Endothelial cell of umbilical vein (primary cell): ENCODE results near the gene JPH3. TPM values are rescaled to one million over a fixed set of nuclear protein-coding genes. Genes with fewer than 3 reads are reported as not detected.

Experiments used
- BruUV-seq: library from RNA; stranded (reverse); fragments of 400-500 nt; replicated peaks from 2 replicates; lab custom pipeline; 2021; lab: Mats Ljungman, UMichigan
- CTCF ChIA-PET: fragments of 300-600, 350-600 bp; sonication (Branson Sonifier 250); formaldehyde crosslinking; loops from one replicate; lab custom pipeline; 2021; ENCODE audit warnings: antibody characterized with exemption, inconsistent platforms; lab: Charles Lee
- POLR2A ChIA-PET: fragments of 300-600, 350-600 bp; sonication (Branson Sonifier 250); formaldehyde crosslinking; loops from one replicate; lab custom pipeline; 2021; ENCODE audit warnings: antibody characterized with exemption, inconsistent platforms; lab: Charles Lee
- DNase-seq: peaks from one replicate; pipeline ENCODE4 v3.0.0-alpha.2; 2011; ENCODE audit warnings: low read depth, low spot score
- FAIRE-seq: peaks from 2 replicates; lab custom pipeline; 2011; peaks lifted over from hg19 to GRCh38; lab: Jason Lieb, UNC
- H2AFZ ChIP-seq: 2 replicates; pipeline ENCODE4 v1.6.0; 2012; ENCODE audit warnings: low read depth, low read length, control low read depth, inconsistent platforms
- H3K27ac ChIP-seq: 2 replicates; pipeline ENCODE4 v1.5.1; 2011; ENCODE audit warnings: low read depth, mild to moderate bottlenecking, control low read depth, low read length, moderate library complexity; ENCODE audit not compliant: insufficient read depth
- H3K27me3 ChIP-seq, 2 experiments: 2 replicates each; pipeline versions ENCODE4 v1.6.0 to v1.6.1; 2011; ENCODE audit warnings: low read length in 2 of 2, mixed read lengths in 1 of 2; ENCODE audit not compliant: control insufficient read depth in 2 of 2, insufficient read depth in 2 of 2
- H3K36me3 ChIP-seq, 2 experiments: 2 replicates in 1 of 2; 3 replicates in 1 of 2; pipeline ENCODE4 v1.5.1; 2011; ENCODE audit warnings: low read length in 2 of 2, mild to moderate bottlenecking in 1 of 2, moderate library complexity in 1 of 2; ENCODE audit not compliant: control insufficient read depth in 2 of 2, insufficient read depth in 2 of 2; ENCODE audit errors: extremely low read depth in 1 of 2
- H3K4me1 ChIP-seq: 3 replicates; pipeline ENCODE4 v1.5.1; 2011; ENCODE audit warnings: mild to moderate bottlenecking, low read length; ENCODE audit not compliant: control insufficient read depth, insufficient read depth; ENCODE audit errors: extremely low read depth
- H3K4me2 ChIP-seq: 2 replicates; pipeline ENCODE4 v1.6.1; 2011; ENCODE audit warnings: low read length, control low read depth, mixed read lengths; ENCODE audit not compliant: insufficient read depth
- H3K4me3 ChIP-seq, 3 experiments: fragments of 200-600 bp in 1 of 3; sonication (generic), shearing (Covaris generic) in 1 of 3; replicated peaks in 1 of 3; 2 replicates each; pipeline ENCODE4 v1.5.1; 2011 to 2016; ENCODE audit warnings: control low read depth in 3 of 3, low read length in 3 of 3, mild to moderate bottlenecking in 2 of 3, inconsistent platforms in 1 of 3, low read depth in 1 of 3, moderate library complexity in 1 of 3; ENCODE audit not compliant: insufficient read depth in 1 of 3
- H3K79me2 ChIP-seq: 2 replicates; pipeline ENCODE4 v1.6.0; 2012; ENCODE audit warnings: low read length, inconsistent platforms; ENCODE audit not compliant: control insufficient read depth, insufficient read depth
- H3K9ac ChIP-seq: replicated peaks from 2 replicates; pipeline ENCODE3; 2011; ENCODE audit warnings: low read length, control low read depth; ENCODE audit not compliant: insufficient read depth; ENCODE audit errors: extremely low read depth
- H3K9me1 ChIP-seq: replicated peaks from 3 replicates; pipeline ENCODE4 v1.6.0; 2011; ENCODE audit warnings: mild to moderate bottlenecking, low read length; ENCODE audit not compliant: control insufficient read depth, insufficient read depth; ENCODE audit errors: extremely low read depth
- H3K9me3 ChIP-seq: replicated peaks from 2 replicates; pipeline ENCODE4 v1.5.1; 2012; ENCODE audit warnings: low read length, inconsistent platforms; ENCODE audit not compliant: control insufficient read depth, insufficient read depth
- H4K20me1 ChIP-seq: replicated peaks from 2 replicates; pipeline ENCODE3; 2011; ENCODE audit warnings: mild to moderate bottlenecking, low read length; ENCODE audit not compliant: control insufficient read depth, insufficient read depth; ENCODE audit errors: extremely low read depth
- EZH2 ChIP-seq: IDR thresholded peaks from 2 replicates; pipeline ENCODE4 v1.6.1; 2012; ENCODE audit warnings: borderline replicate concordance, low read depth, mild to moderate bottlenecking, moderate library complexity, low read length, inconsistent platforms; ENCODE audit not compliant: severe bottlenecking
- FOS ChIP-seq: IDR thresholded peaks from 2 replicates; pipeline ENCODE4 v1.6.1; 2011; ENCODE audit warnings: mild to moderate bottlenecking, low read length, moderate library complexity, borderline replicate concordance; ENCODE audit not compliant: insufficient read depth
- GATA2 ChIP-seq: IDR thresholded peaks from 2 replicates; pipeline ENCODE4 v1.7.0; 2011; ENCODE audit warnings: low read depth, mild to moderate bottlenecking, moderate library complexity, mixed read lengths, low read length; ENCODE audit not compliant: insufficient read length, insufficient read depth
- JUN ChIP-seq: IDR thresholded peaks from 2 replicates; pipeline ENCODE4 v1.6.1; 2011; ENCODE audit warnings: borderline replicate concordance, low read depth; ENCODE audit not compliant: insufficient read length, insufficient read depth
- MYC ChIP-seq: IDR thresholded peaks from one replicate; pipeline ENCODE4 v1.6.1; 2011; ENCODE audit warnings: mild to moderate bottlenecking, low read depth, low read length
- POLR2A ChIP-seq: IDR thresholded peaks from 2 replicates; pipeline ENCODE4 v1.6.1; 2012; ENCODE audit warnings: low read depth, mild to moderate bottlenecking, control low read depth, low read length
- POLR2AphosphoS5 ChIP-seq: IDR thresholded peaks from 2 replicates; pipeline ENCODE4 v1.6.1; 2012; ENCODE audit warnings: low read depth, mild to moderate bottlenecking, control low read depth, low read length, moderate library complexity; ENCODE audit not compliant: insufficient read depth
- dilution Hi-C: fragments of 300-500 bp; cut with MboI; formaldehyde crosslinking; loops from one replicate; pipeline ENCODE4 v1.15.0; 2019; ENCODE audit warnings: low sequenced_read_pairs; ENCODE audit not compliant: extremely low pct_ligation_motif_present
- intact Hi-C: fragments of 100-400 bp; cut with micrococcal nuclease; formaldehyde crosslinking; loops from one replicate; pipeline ENCODE4 v1.10.0; 2022
- polyA plus RNA-seq, 4 experiments: library from polyadenylated mRNA; depleted of rRNA in 3 of 4; stranded (reverse) in 3 of 4; unstranded in 1 of 4; fragments of >200 nt; gene quantifications; 2 replicates each; pipeline versions ENCODE4 v1.2.1 to v1.2.3, GENCODE V29; 2011 to 2012; ENCODE audit warnings: missing spikeins in 1 of 4
- total RNA-seq: library from RNA; stranded (reverse); gene quantifications from 2 replicates; pipeline ENCODE4 v1.2.3, GENCODE V29; 2021
- TF ChIP-seq, protein P1 (sequence below), 2 donors: IDR thresholded peaks; 1 replicate in 1 of 2; 2 replicates in 1 of 2; pipeline ENCODE4 v1.5.1; 2011; ENCODE audit warnings: low read length in 2 of 2, mild to moderate bottlenecking in 2 of 2, moderate library complexity in 2 of 2, control low read depth in 1 of 2, inconsistent platforms in 1 of 2, low read depth in 1 of 2; ENCODE audit not compliant: insufficient read depth in 1 of 2; ENCODE audit errors: extremely low read depth in 1 of 2
- TF ChIP-seq, protein P2 (sequence below): IDR thresholded peaks from 2 replicates; pipeline ENCODE4 v1.6.1; 2011; ENCODE audit not compliant: insufficient read depth, insufficient read length

Gene JPH3
- total and polyA plus RNA-seq, 2 donors (not counting 3 experiments of a cell fraction or from before 2014, with no cell fraction given), result 0.22 to 0.30 TPM

- BruUV-seq, result no TSS peak
- FAIRE-seq (no peak), DNase-seq (no peak)
These were observed 19.2 kb downstream of the JPH3 start for GRCh38 chr16:87621550-87621829.

DNA sequence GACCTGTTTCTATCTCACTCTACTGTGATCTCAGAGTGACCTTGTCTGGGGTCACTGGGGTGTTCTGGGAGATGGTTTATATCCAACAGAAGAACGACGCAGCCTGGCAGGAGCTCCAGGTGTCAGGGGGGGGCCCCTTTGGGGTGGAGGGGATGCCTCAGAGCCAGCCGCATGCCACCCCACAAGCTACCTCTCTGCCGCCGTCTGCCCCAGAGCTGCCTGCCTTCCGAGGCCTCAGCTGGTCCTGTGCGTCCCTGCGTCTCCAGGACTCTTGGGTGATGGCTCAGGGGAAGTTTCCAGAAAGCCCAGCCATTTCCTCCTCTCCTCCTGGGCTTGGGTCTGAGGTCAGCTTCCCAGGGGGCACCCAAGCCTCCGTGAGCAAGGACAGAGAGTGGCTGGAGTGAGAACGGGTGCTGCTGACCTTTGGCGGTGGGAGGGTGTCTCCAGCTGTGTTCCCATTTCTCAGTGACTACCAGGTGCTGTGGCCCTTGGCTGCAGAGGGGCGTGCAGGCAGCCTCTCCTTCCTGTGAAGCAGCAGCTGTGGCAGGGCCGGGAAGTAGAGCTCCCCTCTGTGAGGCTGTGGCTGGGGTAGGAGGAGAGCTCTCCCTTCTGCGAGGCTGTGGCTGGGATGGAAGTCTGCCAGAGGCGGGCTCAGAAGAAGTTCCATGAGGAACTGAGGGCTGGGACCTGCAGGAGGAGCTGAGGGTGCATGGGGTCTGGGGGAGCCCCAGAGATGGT, 19.8 kb downstream of the JPH3 start:
- CTCF ChIA-PET, result interaction anchor here (2.9 kb wide), 1 partner anchor 14 kb away, joined by 12 read pairs; no protein-coding TSS in a partner anchor
- no TSS peak for BruUV-seq
- dilution Hi-C loops, result no loop called here

More at GRCh38 chr16:87621550-87621829, 19.2 kb downstream of the JPH3 start:
- POLR2A ChIA-PET, result no interaction called here
- dilution Hi-C loops (no loop called here), intact Hi-C loops (no loop called here)
- CTCF ChIA-PET, result interaction anchor here (2.9 kb wide), 1 partner anchor 14 kb away, joined by 12 read pairs; no protein-coding TSS in a partner anchor
- no peak overlapping the region for H3K4me3 ChIP-seq
- no peaks in the 10 kb centered on the region for H3K9me3 ChIP-seq
- no peak for TF ChIP-seq FOS
- H3K27me3 ChIP-seq, result peaks cover 0 to 2% of the 10 kb centered on the region in 2 experiments
- no peak overlapping the region for H3K4me2 ChIP-seq
- H3K79me2 ChIP-seq, result no peaks in the 10 kb centered on the region
- no peak overlapping the region for H3K9ac ChIP-seq
- no peaks in the 10 kb centered on the region for H4K20me1 ChIP-seq
- no peak overlapping the region for H3K27ac ChIP-seq
- no peaks in the 10 kb centered on the region for H3K4me1 ChIP-seq
- H3K36me3 ChIP-seq, result no peaks in the 10 kb centered on the region
- no peak overlapping the region for H2AFZ ChIP-seq
- no peaks in the 10 kb centered on the region for H3K9me1 ChIP-seq

More for the DNA sequence above, 19.8 kb downstream of the JPH3 start:
- Histone ChIP-seq H3K9me1 (no peaks in the 10 kb centered on the region), H3K27ac (no peak overlapping the region), H3K4me1 (no peaks in the 10 kb centered on the region), H3K79me2 (no peaks in the 10 kb centered on the region), H3K9me3 (no peaks in the 10 kb centered on the region), H3K4me3 (no peak overlapping the region), H3K36me3 (no peaks in the 10 kb centered on the region), H3K9ac (no peak overlapping the region), H3K4me2 (no peak overlapping the region), H4K20me1 (no peaks in the 10 kb centered on the region), H2AFZ (no peak overlapping the region), H3K27me3 (peaks cover 0 to 2% of the 10 kb centered on the region in 2 experiments)
- no peak for FAIRE-seq
- intact Hi-C loops, result no loop called here
- POLR2A ChIA-PET, result no interaction called here
- TF ChIP-seq FOS, result no peak
- TF ChIP-seq, protein P1, sequence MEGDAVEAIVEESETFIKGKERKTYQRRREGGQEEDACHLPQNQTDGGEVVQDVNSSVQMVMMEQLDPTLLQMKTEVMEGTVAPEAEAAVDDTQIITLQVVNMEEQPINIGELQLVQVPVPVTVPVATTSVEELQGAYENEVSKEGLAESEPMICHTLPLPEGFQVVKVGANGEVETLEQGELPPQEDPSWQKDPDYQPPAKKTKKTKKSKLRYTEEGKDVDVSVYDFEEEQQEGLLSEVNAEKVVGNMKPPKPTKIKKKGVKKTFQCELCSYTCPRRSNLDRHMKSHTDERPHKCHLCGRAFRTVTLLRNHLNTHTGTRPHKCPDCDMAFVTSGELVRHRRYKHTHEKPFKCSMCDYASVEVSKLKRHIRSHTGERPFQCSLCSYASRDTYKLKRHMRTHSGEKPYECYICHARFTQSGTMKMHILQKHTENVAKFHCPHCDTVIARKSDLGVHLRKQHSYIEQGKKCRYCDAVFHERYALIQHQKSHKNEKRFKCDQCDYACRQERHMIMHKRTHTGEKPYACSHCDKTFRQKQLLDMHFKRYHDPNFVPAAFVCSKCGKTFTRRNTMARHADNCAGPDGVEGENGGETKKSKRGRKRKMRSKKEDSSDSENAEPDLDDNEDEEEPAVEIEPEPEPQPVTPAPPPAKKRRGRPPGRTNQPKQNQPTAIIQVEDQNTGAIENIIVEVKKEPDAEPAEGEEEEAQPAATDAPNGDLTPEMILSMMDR (IDR thresholded peaks at IDR 0.05; ENCODE audit: extremely low read depth in 1 of 2, insufficient read depth in 1 of 2, low read depth in 1 of 2, low read length in 2 of 2), result no peak
- TF ChIP-seq POLR2AphosphoS5, result no peak
- TF ChIP-seq MYC, result no peak
- no peak for TF ChIP-seq JUN
- no peak for TF ChIP-seq EZH2
- TF ChIP-seq, protein P2, sequence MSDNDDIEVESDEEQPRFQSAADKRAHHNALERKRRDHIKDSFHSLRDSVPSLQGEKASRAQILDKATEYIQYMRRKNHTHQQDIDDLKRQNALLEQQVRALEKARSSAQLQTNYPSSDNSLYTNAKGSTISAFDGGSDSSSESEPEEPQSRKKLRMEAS, result no peak
- no peak for TF ChIP-seq GATA2
- no peak for TF ChIP-seq POLR2A
- no peak for DNase-seq
